ENCODE data around the gene RPL41.

GRCh38 chr12:56124133-56124532, 7.7 kb downstream of the RPL41 start:
- TF ChIP-seq CTCF (conservative IDR thresholded peaks at IDR 0.05; ENCODE audit: low read depth, low read length) (no peak), EZH2 (IDR thresholded peaks at IDR 0.05; ENCODE audit: borderline replicate concordance, low read depth, low read length, poor library complexity, severe bottlenecking) (no peak)
